ENCODE data around the gene SLC37A3. TPM values are rescaled to one million over a fixed set of nuclear protein-coding genes. Genes with fewer than 3 reads are reported as not detected.

SLC37A3 gene
- total and polyA plus RNA-seq, 2 of the 13 experiments (the other 11 are each of a cell fraction or from before 2014, with no cell fraction given) = 21.3 to 27.9 TPM

GRCh38 chr7:140349144-140349771 is 49.1 kb downstream of the SLC37A3 start:
- no peaks in the 10 kb centered on the region for H3K9me3 ChIP-seq (ENCODE audit: low read length)
- no peak for ATAC-seq
- no TSS peak for BruUV-seq (replicated peaks)
- H3K4me3 ChIP-seq (replicated peaks in 1 of 3; ENCODE audit: insufficient read depth in 1 of 3, low read depth in 2 of 3, low read length in 3 of 3) = no peak overlapping the region
- in situ Hi-C loops (cut with HindIII; ENCODE audit: extremely low pct_ligation_motif_present, low pct_unique_long_range_greater_than_20kb) = loop anchor here (25.0 kb wide), 1 partner anchor 262 kb away; no protein-coding TSS in a partner anchor
- POLR2A ChIA-PET = no interaction called here
- no peak for DNase-seq (ENCODE audit: low spot score)
- no peak overlapping the region for H3K9ac ChIP-seq (ENCODE audit: insufficient read depth, low read depth, low read length)
- H3K79me2 ChIP-seq (ENCODE audit: insufficient read depth, low read length) = no peaks in the 10 kb centered on the region
- no peaks in the 10 kb centered on the region for H4K20me1 ChIP-seq (ENCODE audit: insufficient read depth, low read length)
- H3K27me3 ChIP-seq (ENCODE audit: control insufficient read depth in 1 of 2, insufficient read depth in 2 of 2, low read length in 2 of 2) = no peaks in the 10 kb centered on the region
- no peak overlapping the region for H3K27ac ChIP-seq (ENCODE audit: extremely low read length, insufficient read depth, low read length)
- no peak overlapping the region for H2AFZ ChIP-seq (ENCODE audit: low read length)
- peaks cover 2 to 50% of the 10 kb centered on the region in 2 experiments; a peak in 4 of 5 replicates for H3K36me3 ChIP-seq (replicated peaks in 1 of 2; ENCODE audit: control insufficient read depth in 1 of 2, insufficient read depth in 2 of 2, low read length in 2 of 2)
- intact Hi-C loops (cut with micrococcal nuclease; ENCODE audit: unreplicated experiment) = no loop called here
- H3K4me1 ChIP-seq (ENCODE audit: insufficient read depth, low read length) = no peaks in the 10 kb centered on the region
- no peak for FAIRE-seq
- 91% methylated on average over 8 of the region's 8 CpGs for WGBS (ENCODE audit: low lambda C conversion rate)
- no peak overlapping the region for H3K4me2 ChIP-seq (ENCODE audit: low read depth, low read length)
- CTCF ChIA-PET (ENCODE audit: low intra/inter-chr PET ratio, low total read pairs) = no interaction called here
- TF ChIP-seq GMEB1 (CRISPR knock-in tag; IDR thresholded peaks at IDR 0.05; ENCODE audit: borderline replicate concordance) (no peak), NONO (IDR thresholded peaks at IDR 0.05) (no peak), NONO (CRISPR knock-in tag; conservative IDR thresholded peaks at IDR 0.05) (no peak), ZNF639 (CRISPR knock-in tag; conservative IDR thresholded peaks at IDR 0.05) (no peak), ZSCAN22 (CRISPR knock-in tag; IDR thresholded peaks at IDR 0.05) (no peak), NR1H2 (CRISPR knock-in tag; IDR thresholded peaks at IDR 0.05; ENCODE audit: borderline replicate concordance, low read depth) (no peak), ZNF124 (CRISPR knock-in tag; IDR thresholded peaks at IDR 0.05) (no peak), ZNF891 (CRISPR knock-in tag; IDR thresholded peaks at IDR 0.05) (no peak), HMG20A (CRISPR knock-in tag; IDR thresholded peaks at IDR 0.05; ENCODE audit: borderline replicate concordance) (no peak), SP2 (CRISPR knock-in tag; IDR thresholded peaks at IDR 0.05) (no peak), ZNF260 (CRISPR knock-in tag; IDR thresholded peaks at IDR 0.05; ENCODE audit: borderline replicate concordance, low read depth) (no peak), DNMT3B (CRISPR knock-in tag; conservative IDR thresholded peaks at IDR 0.05) (no peak)
- TF ChIP-seq, protein P1, sequence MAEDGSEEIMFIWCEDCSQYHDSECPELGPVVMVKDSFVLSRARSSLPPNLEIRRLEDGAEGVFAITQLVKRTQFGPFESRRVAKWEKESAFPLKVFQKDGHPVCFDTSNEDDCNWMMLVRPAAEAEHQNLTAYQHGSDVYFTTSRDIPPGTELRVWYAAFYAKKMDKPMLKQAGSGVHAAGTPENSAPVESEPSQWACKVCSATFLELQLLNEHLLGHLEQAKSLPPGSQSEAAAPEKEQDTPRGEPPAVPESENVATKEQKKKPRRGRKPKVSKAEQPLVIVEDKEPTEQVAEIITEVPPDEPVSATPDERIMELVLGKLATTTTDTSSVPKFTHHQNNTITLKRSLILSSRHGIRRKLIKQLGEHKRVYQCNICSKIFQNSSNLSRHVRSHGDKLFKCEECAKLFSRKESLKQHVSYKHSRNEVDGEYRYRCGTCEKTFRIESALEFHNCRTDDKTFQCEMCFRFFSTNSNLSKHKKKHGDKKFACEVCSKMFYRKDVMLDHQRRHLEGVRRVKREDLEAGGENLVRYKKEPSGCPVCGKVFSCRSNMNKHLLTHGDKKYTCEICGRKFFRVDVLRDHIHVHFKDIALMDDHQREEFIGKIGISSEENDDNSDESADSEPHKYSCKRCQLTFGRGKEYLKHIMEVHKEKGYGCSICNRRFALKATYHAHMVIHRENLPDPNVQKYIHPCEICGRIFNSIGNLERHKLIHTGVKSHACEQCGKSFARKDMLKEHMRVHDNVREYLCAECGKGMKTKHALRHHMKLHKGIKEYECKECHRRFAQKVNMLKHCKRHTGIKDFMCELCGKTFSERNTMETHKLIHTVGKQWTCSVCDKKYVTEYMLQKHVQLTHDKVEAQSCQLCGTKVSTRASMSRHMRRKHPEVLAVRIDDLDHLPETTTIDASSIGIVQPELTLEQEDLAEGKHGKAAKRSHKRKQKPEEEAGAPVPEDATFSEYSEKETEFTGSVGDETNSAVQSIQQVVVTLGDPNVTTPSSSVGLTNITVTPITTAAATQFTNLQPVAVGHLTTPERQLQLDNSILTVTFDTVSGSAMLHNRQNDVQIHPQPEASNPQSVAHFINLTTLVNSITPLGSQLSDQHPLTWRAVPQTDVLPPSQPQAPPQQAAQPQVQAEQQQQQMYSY (CRISPR knock-in tag; IDR thresholded peaks at IDR 0.05) = no peak
- TF ChIP-seq, protein P2, sequence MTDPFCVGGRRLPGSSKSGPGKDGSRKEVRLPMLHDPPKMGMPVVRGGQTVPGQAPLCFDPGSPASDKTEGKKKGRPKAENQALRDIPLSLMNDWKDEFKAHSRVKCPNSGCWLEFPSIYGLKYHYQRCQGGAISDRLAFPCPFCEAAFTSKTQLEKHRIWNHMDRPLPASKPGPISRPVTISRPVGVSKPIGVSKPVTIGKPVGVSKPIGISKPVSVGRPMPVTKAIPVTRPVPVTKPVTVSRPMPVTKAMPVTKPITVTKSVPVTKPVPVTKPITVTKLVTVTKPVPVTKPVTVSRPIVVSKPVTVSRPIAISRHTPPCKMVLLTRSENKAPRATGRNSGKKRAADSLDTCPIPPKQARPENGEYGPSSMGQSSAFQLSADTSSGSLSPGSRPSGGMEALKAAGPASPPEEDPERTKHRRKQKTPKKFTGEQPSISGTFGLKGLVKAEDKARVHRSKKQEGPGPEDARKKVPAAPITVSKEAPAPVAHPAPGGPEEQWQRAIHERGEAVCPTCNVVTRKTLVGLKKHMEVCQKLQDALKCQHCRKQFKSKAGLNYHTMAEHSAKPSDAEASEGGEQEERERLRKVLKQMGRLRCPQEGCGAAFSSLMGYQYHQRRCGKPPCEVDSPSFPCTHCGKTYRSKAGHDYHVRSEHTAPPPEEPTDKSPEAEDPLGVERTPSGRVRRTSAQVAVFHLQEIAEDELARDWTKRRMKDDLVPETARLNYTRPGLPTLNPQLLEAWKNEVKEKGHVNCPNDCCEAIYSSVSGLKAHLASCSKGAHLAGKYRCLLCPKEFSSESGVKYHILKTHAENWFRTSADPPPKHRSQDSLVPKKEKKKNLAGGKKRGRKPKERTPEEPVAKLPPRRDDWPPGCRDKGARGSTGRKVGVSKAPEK (CRISPR knock-in tag; IDR thresholded peaks at IDR 0.05; ENCODE audit: borderline replicate concordance) = no peak

All from HepG2 (cell line).